Measurements from ENCODE around the gene TNFRSF13B.

The TNFRSF13B gene

GRCh38 chr17:16953841-16954240 is 18.1 kb downstream of the TNFRSF13B start:
- FAIRE-seq, result no peak

- no peak for FAIRE-seq
Measured at GRCh38 chr17:16953347-16953746, 18.6 kb downstream of the TNFRSF13B start.

- no peak for FAIRE-seq
Measured at GRCh38 chr17:16952401-16952800, 19.5 kb downstream of the TNFRSF13B start.

GRCh38 chr17:16950488-16950887 is 21.4 kb downstream of the TNFRSF13B start:
- no peak for FAIRE-seq

- no peak for FAIRE-seq
Measured at GRCh38 chr17:16948587-16949376, 23.1 kb downstream of the TNFRSF13B start.

- FAIRE-seq, result no peak
Measured at GRCh38 chr17:16947470-16947869, 24.4 kb downstream of the TNFRSF13B start.

GRCh38 chr17:16945663-16946218 is 26.2 kb downstream of the TNFRSF13B start:
- FAIRE-seq, result no peak

- FAIRE-seq, result no peak
Measured at GRCh38 chr17:16945136-16945482, 26.8 kb downstream of the TNFRSF13B start.

- no peak for FAIRE-seq
Measured at GRCh38 chr17:16944334-16945135, 27.4 kb downstream of the TNFRSF13B start.

GRCh38 chr17:16943541-16944333 is 28.2 kb downstream of the TNFRSF13B start:
- FAIRE-seq, result no peak

GRCh38 chr17:16943032-16943352 is 28.9 kb downstream of the TNFRSF13B start:
- FAIRE-seq, result no peak

- no peak for FAIRE-seq
Measured at GRCh38 chr17:16942141-16943031, 29.5 kb downstream of the TNFRSF13B start.

- no peak for FAIRE-seq
Measured at GRCh38 chr17:16941072-16942036, 30.6 kb downstream of the TNFRSF13B start.

GRCh38 chr17:16940116-16940881 is 31.6 kb downstream of the TNFRSF13B start:
- no peak for FAIRE-seq

GRCh38 chr17:16939606-16940115 is 32.3 kb downstream of the TNFRSF13B start:
- FAIRE-seq, result no peak

GRCh38 chr17:16939208-16939576 is 32.7 kb downstream of the TNFRSF13B start:
- no peak for FAIRE-seq

- no peak for FAIRE-seq
Measured at GRCh38 chr17:16938496-16939207, 33.3 kb downstream of the TNFRSF13B start.

- no peak for FAIRE-seq
Measured at GRCh38 chr17:16938031-16938430, 33.9 kb downstream of the TNFRSF13B start.

GRCh38 chr17:16937431-16937830 is 34.5 kb downstream of the TNFRSF13B start:
- FAIRE-seq, result no peak
